CD14-positive monocyte (primary cell): ENCODE measurements around the gene YWHAE. TPM values are rescaled to one million over a fixed set of nuclear protein-coding genes. Genes with fewer than 3 reads are reported as not detected.
"Not testable (repeated sequence)": the region's sequence is repeated elsewhere in the genome, so short reads cannot be mapped to it uniquely, and the experiment has no call there.

Experiments
- DNase-seq, 3 donors: peaks; one replicate each; pipeline ENCODE4 v3.0.0-alpha.2; 2011 to 2022
- H2AFZ ChIP-seq: 2 replicates; pipeline ENCODE4 v1.6.0; 2012; ENCODE audit warnings: mild to moderate bottlenecking, low read depth, low read length, inconsistent platforms; ENCODE audit not compliant: insufficient read depth, poor library complexity, severe bottlenecking
- H3K27ac ChIP-seq, 2 donors: 1 replicate in 1 of 2; 2 replicates in 1 of 2; pipeline ENCODE4 v1.5.1; 2012 to 2013; ENCODE audit warnings: low read length in 2 of 2, control low read depth in 1 of 2, inconsistent platforms in 1 of 2, low read depth in 1 of 2, mild to moderate bottlenecking in 1 of 2
- H3K27me3 ChIP-seq, 2 donors: one replicate each; pipeline versions ENCODE4 v1.6.0 to v1.6.1; 2011 to 2013; ENCODE audit warnings: low read length in 2 of 2; ENCODE audit not compliant: control insufficient read depth in 2 of 2, insufficient read depth in 2 of 2
- H3K36me3 ChIP-seq, 2 donors: replicated peaks in 1 of 2; 1 replicate in 1 of 2; 2 replicates in 1 of 2; pipeline versions ENCODE4 v1.5.1 to v1.6.1; 2012 to 2013; ENCODE audit warnings: low read length in 2 of 2, control low read depth in 1 of 2, inconsistent platforms in 1 of 2, mild to moderate bottlenecking in 1 of 2; ENCODE audit not compliant: insufficient read depth in 2 of 2, control insufficient read depth in 1 of 2
- H3K4me1 ChIP-seq, 2 donors: 1 replicate in 1 of 2; 2 replicates in 1 of 2; pipeline versions ENCODE4 v1.5.1 to v1.6.1; 2012 to 2013; ENCODE audit warnings: low read length in 2 of 2, control low read depth in 1 of 2, inconsistent platforms in 1 of 2, mild to moderate bottlenecking in 1 of 2, moderate library complexity in 1 of 2; ENCODE audit not compliant: insufficient read depth in 2 of 2, control insufficient read depth in 1 of 2
- H3K4me2 ChIP-seq: replicated peaks from 2 replicates; pipeline ENCODE3; 2012; ENCODE audit warnings: low read length, moderate library complexity, mild to moderate bottlenecking; ENCODE audit not compliant: poor library complexity, severe bottlenecking; ENCODE audit errors: extremely low read depth
- H3K4me3 ChIP-seq, 3 experiments: fragments of 200-600 bp in 1 of 3; sonication (generic) in 1 of 3; replicated peaks in 1 of 3; 1 replicate in 2 of 3; 2 replicates in 1 of 3; pipeline ENCODE4 v1.5.1; 2011 to 2013; ENCODE audit warnings: low read length in 3 of 3, mild to moderate bottlenecking in 3 of 3, control low read depth in 2 of 3, low read depth in 2 of 3, inconsistent platforms in 1 of 3, moderate library complexity in 1 of 3
- H3K79me2 ChIP-seq: 2 replicates; pipeline ENCODE4 v1.6.0; 2012; ENCODE audit warnings: mild to moderate bottlenecking, control low read depth, inconsistent platforms, low read length, moderate library complexity; ENCODE audit not compliant: insufficient read depth
- H3K9ac ChIP-seq: 2 replicates; pipeline ENCODE4 v1.6.0; 2017; ENCODE audit warnings: low read length, mild to moderate bottlenecking; ENCODE audit not compliant: insufficient read depth, poor library complexity, severe bottlenecking
- H3K9me3 ChIP-seq, 2 donors: replicated peaks in 1 of 2; 1 replicate in 1 of 2; 2 replicates in 1 of 2; pipeline versions ENCODE4 v1.5.1 to v1.6.1; 2012 to 2013; ENCODE audit warnings: low read length in 2 of 2, control low read depth in 1 of 2; ENCODE audit not compliant: control insufficient read depth in 1 of 2, insufficient read depth in 1 of 2
- H4K20me1 ChIP-seq: 2 replicates; pipeline ENCODE4 v1.6.0; 2012; ENCODE audit warnings: mild to moderate bottlenecking, low read length, control low read depth, moderate library complexity; ENCODE audit not compliant: insufficient read depth
- H3K27ac Mint-ChIP-seq, 7 donors: one replicate each; pipeline ENCODE4 v1.8.0; 2020; ENCODE audit warnings: mild to moderate bottlenecking in 7 of 7, mixed read lengths in 7 of 7, moderate library complexity in 6 of 7, inconsistent platforms in 2 of 7
- H3K27me3 Mint-ChIP-seq, 3 donors: one replicate each; pipeline ENCODE4 v1.8.0; 2021 to 2022; ENCODE audit warnings: low read depth in 3 of 3, mild to moderate bottlenecking in 3 of 3, mixed read lengths in 3 of 3, moderate library complexity in 3 of 3, inconsistent platforms in 1 of 3
- H3K36me3 Mint-ChIP-seq, 2 donors: one replicate each; pipeline ENCODE4 v1.8.0; 2020; ENCODE audit warnings: mixed read lengths in 2 of 2, inconsistent platforms in 1 of 2, mild to moderate bottlenecking in 1 of 2
- H3K4me1 Mint-ChIP-seq: one replicate; pipeline ENCODE4 v1.8.0; 2020; ENCODE audit warnings: mild to moderate bottlenecking, mixed read lengths
- H3K4me3 Mint-ChIP-seq, 2 donors: one replicate each; pipeline ENCODE4 v1.8.0; 2020; ENCODE audit warnings: mild to moderate bottlenecking in 2 of 2, mixed read lengths in 2 of 2, moderate library complexity in 1 of 2
- H3K9me3 Mint-ChIP-seq, 7 donors: one replicate each; pipeline ENCODE4 v1.8.0; 2020 to 2022; ENCODE audit warnings: mixed read lengths in 7 of 7, mild to moderate bottlenecking in 6 of 7, moderate library complexity in 6 of 7, inconsistent platforms in 2 of 7
- whole genome bisulfite sequencing: methylation state at CpG from one replicate; pipeline ENCODE4 v1.1.5; 2013; ENCODE audit warnings: missing lambda C conversion rate; ENCODE audit not compliant: insufficient coverage; 5-methylcytosine and 5-hydroxymethylcytosine counted together
- intact Hi-C, 2 donors: fragments of 100-400 bp; cut with micrococcal nuclease; formaldehyde crosslinking; loops; one replicate each; pipeline versions ENCODE4 v1.15.0 to v1.15.1; 2023
- polyA plus RNA-seq, 3 donors: library from polyadenylated mRNA; depleted of rRNA in 1 of 3; unstranded in 2 of 3; stranded (reverse) in 1 of 3; fragments of 300-500 nt in 2 of 3; fragments of >200 nt in 1 of 3; fragmentation: Illumina TruSeq in 2 of 3; gene quantifications; 1 replicate in 2 of 3; 2 replicates in 1 of 3; pipeline ENCODE4 v1.2.3, GENCODE V29; 2012 to 2021
- TF ChIP-seq, protein P1 (sequence below): fragments of 200-600 bp; IDR thresholded peaks from one replicate; pipeline ENCODE4 v1.8.0; 2022; ENCODE audit warnings: antibody characterized with exemption, mild to moderate bottlenecking

Gene YWHAE
- polyA plus RNA-seq, 3 donors: 165 to 185 (median 168) TPM

- Mint-ChIP-seq H3K4me3 (no peak overlapping the region), H3K9me3 (no peaks in the 10 kb centered on the region), H3K27ac (peak overlapping the region in 6 of 7 donors; percentile 8 to 78 (median 22)), H3K27me3 (no peaks in the 10 kb centered on the region), H3K36me3 (peaks cover 5 to 41% of the 10 kb centered on the region in 2 donors), H3K4me1 (peaks cover 50% of the 10 kb centered on the region)
- Histone ChIP-seq H3K4me2 (no peak overlapping the region), H3K9ac (no peak overlapping the region), H3K9me3 (no peaks in the 10 kb centered on the region), H3K79me2 (peaks cover 100% of the 10 kb centered on the region), H3K27me3 (no peaks in the 10 kb centered on the region), H3K36me3 (peaks cover 0 to 24% of the 10 kb centered on the region in 2 donors), H3K4me3 (no peak overlapping the region), H2AFZ (no peak overlapping the region), H3K4me1 (peaks cover 0 to 4% of the 10 kb centered on the region in 2 donors), H4K20me1 (peaks cover 100% of the 10 kb centered on the region), H3K27ac (no peak overlapping the region)
- peak in 1 of 3 donors; percentile 34 for DNase-seq
- intact Hi-C loops: no loop called here
- TF ChIP-seq, protein P1, sequence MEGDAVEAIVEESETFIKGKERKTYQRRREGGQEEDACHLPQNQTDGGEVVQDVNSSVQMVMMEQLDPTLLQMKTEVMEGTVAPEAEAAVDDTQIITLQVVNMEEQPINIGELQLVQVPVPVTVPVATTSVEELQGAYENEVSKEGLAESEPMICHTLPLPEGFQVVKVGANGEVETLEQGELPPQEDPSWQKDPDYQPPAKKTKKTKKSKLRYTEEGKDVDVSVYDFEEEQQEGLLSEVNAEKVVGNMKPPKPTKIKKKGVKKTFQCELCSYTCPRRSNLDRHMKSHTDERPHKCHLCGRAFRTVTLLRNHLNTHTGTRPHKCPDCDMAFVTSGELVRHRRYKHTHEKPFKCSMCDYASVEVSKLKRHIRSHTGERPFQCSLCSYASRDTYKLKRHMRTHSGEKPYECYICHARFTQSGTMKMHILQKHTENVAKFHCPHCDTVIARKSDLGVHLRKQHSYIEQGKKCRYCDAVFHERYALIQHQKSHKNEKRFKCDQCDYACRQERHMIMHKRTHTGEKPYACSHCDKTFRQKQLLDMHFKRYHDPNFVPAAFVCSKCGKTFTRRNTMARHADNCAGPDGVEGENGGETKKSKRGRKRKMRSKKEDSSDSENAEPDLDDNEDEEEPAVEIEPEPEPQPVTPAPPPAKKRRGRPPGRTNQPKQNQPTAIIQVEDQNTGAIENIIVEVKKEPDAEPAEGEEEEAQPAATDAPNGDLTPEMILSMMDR: no peak
- 96% methylated on average over 6 of the region's 10 CpGs for WGBS
Observed at GRCh38 chr17:1379930-1380313, 20.1 kb downstream of the YWHAE start.

DNA sequence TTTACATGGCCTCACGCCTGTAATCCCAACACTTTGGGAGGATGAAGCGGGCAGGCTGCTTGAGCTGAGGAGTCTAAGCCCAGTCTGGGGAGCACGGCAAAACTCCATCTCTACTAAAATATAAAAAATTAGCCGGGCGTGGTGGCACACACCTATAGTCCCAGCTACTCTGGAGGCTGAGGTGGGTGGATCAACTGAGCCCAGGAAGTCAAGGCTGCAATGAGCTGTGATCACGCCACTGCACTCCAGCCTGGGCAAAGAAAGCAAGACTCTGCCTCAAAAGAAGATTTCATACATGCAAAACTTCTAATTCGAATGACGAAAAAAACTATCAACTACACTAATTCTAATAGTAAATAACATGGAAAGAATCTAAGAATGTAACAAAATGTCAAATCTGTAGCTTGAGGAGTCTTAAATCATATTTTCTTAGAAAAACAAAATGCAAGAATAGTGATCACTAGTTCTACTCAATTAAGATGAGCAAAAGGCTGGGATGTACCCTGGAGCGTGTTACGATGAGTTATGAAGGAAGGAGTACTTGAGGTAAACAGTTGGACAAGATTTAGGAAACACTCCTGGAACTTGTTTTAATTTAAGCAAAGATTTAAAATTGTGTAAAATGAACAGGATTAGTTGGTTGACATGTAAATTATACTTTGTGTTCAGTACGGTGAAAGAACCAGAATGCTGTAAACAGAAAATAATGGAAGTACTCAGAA lies 20.7 kb downstream of the YWHAE start:
- Mint-ChIP-seq H3K36me3 (peaks cover 5 to 39% of the 10 kb centered on the region in 2 donors), H3K27ac (peak overlapping the region in 4 of 7 donors; percentile 37 to 58 (median 53)), H3K27me3 (no peaks in the 10 kb centered on the region), H3K4me1 (peaks cover 53% of the 10 kb centered on the region), H3K9me3 (no peaks in the 10 kb centered on the region), H3K4me3 (no peak overlapping the region)
- peaks cover 100% of the 10 kb centered on the region for H4K20me1 ChIP-seq
- no peak overlapping the region for H2AFZ ChIP-seq
- no peak overlapping the region for H3K9ac ChIP-seq
- no peak overlapping the region for H3K4me2 ChIP-seq
- H3K4me3 ChIP-seq: no peak overlapping the region
- H3K27me3 ChIP-seq: no peaks in the 10 kb centered on the region
- WGBS: 100% methylated on average over 2 of the region's 11 CpGs
- H3K4me1 ChIP-seq: peaks cover 0 to 4% of the 10 kb centered on the region in 2 donors
- no peaks in the 10 kb centered on the region for H3K9me3 ChIP-seq
- TF ChIP-seq, protein P1: no peak
- peaks cover 100% of the 10 kb centered on the region for H3K79me2 ChIP-seq
- DNase-seq: no peak
- intact Hi-C loops: no loop called here
- peak overlapping the region in 1 of 2 donors; percentile 14 for H3K27ac ChIP-seq
- peaks cover 0 to 19% of the 10 kb centered on the region in 2 donors for H3K36me3 ChIP-seq

- H3K9me3 ChIP-seq, H3K27me3 Mint-ChIP-seq, intact Hi-C loops, H3K9ac ChIP-seq, H3K4me2 ChIP-seq, H3K27me3 ChIP-seq, DNase-seq, H3K4me1 ChIP-seq, H3K9me3 Mint-ChIP-seq, H3K4me3 ChIP-seq, H3K27ac ChIP-seq, H3K4me3 Mint-ChIP-seq, H2AFZ ChIP-seq: not testable (repeated sequence)
- Mint-ChIP-seq H3K27ac (peak overlapping the region in 2 of 7 donors; percentile 9 to 32), H3K36me3 (peaks cover 5 to 42% of the 10 kb centered on the region in 2 donors), H3K4me1 (peaks cover 55% of the 10 kb centered on the region)
- Histone ChIP-seq H4K20me1 (peaks cover 100% of the 10 kb centered on the region), H3K36me3 (peaks cover 3 to 25% of the 10 kb centered on the region in 2 donors), H3K79me2 (peaks cover 100% of the 10 kb centered on the region)
- 83% methylated on average over 6 of the region's 10 CpGs for WGBS
Observed at GRCh38 chr17:1378476-1378860, 21.6 kb downstream of the YWHAE start.
